HEK293T (cell line): Measurements from ENCODE around the gene POGK.

Experiments
- ARNT ChIP-seq: fragments of 450-650 bp; IDR thresholded peaks from 2 replicates; pipeline ENCODE4 v1.6.1; 2017; ENCODE audit warnings: mild to moderate bottlenecking
- HDGF ChIP-seq: fragments of 450-650 bp; IDR thresholded peaks from 2 replicates; pipeline ENCODE4 v1.6.1; 2017; ENCODE audit warnings: antibody characterized with exemption, borderline replicate concordance
- L3MBTL2 ChIP-seq: fragments of 450-650 bp; conservative IDR thresholded peaks from 2 replicates; pipeline ENCODE4 v1.6.1; 2016; ENCODE audit warnings: mild to moderate bottlenecking
- LEF1 ChIP-seq: fragments of 450-650 bp; IDR thresholded peaks from 2 replicates; pipeline ENCODE4 v1.6.1; 2017; ENCODE audit warnings: mild to moderate bottlenecking, borderline replicate concordance

DNA sequence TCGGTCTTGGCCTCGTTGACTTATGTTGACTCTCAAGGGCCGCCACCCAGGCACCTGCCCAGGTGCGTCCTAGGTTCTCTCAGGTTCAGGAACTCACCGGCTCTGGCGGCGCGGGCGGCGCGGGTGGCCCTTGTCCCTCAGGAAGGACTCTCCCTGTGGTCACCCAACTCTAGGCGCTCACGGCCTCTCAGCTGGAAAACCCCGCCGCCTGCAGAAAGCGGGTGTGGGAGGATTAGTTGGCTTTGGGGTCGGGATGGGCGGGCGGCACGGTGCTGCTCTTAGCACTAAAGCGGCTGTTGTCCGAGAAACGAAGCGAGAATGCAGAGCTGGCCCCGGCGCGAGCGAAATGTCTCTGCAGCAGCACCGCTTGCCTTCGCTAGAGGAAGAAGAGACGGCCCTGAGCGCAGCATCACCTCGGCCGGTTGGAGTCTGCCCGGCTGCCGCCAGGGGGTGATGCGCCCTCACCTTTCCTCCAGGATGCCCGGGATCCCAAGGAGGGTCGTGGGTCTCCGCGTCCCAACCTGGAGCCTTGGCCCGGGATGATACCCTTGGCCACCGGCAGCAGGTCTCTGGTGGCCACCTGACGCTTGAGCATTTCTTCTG lies 44.9 kb downstream of the POGK start:
- TF ChIP-seq LEF1 (no peak), HDGF (no peak), L3MBTL2 (no peak), ARNT (no peak)
